Testis (tissue), 2 donors: Measurements from ENCODE around the gene GSK3A.

Experiments used
- POLR2A ChIP-seq: fragments of 450-650 bp; IDR thresholded peaks from one replicate; pipeline ENCODE4 v1.6.1; 2017; ENCODE audit warnings: antibody characterized with exemption, mild to moderate bottlenecking, moderate library complexity
- TF ChIP-seq, protein P1 (sequence below), 3 experiments: fragments of 450-650 bp in 2 of 3; fragments of 200-600 bp in 1 of 3; sonication (generic) in 1 of 3; IDR thresholded peaks; one replicate each; pipeline ENCODE4 v1.5.1; 2016 to 2019; ENCODE audit warnings: antibody characterized with exemption in 3 of 3, mild to moderate bottlenecking in 2 of 3, moderate library complexity in 1 of 3

GRCh38 chr19:42269478-42270345 lies 27.3 kb upstream of the GSK3A start:
- TF ChIP-seq, protein P1, sequence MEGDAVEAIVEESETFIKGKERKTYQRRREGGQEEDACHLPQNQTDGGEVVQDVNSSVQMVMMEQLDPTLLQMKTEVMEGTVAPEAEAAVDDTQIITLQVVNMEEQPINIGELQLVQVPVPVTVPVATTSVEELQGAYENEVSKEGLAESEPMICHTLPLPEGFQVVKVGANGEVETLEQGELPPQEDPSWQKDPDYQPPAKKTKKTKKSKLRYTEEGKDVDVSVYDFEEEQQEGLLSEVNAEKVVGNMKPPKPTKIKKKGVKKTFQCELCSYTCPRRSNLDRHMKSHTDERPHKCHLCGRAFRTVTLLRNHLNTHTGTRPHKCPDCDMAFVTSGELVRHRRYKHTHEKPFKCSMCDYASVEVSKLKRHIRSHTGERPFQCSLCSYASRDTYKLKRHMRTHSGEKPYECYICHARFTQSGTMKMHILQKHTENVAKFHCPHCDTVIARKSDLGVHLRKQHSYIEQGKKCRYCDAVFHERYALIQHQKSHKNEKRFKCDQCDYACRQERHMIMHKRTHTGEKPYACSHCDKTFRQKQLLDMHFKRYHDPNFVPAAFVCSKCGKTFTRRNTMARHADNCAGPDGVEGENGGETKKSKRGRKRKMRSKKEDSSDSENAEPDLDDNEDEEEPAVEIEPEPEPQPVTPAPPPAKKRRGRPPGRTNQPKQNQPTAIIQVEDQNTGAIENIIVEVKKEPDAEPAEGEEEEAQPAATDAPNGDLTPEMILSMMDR (IDR thresholded peaks at IDR 0.05), result no peak
- no peak for TF ChIP-seq POLR2A
